Measurements from ENCODE around the gene SCML2. TPM values are rescaled to one million over a fixed set of nuclear protein-coding genes. Genes with fewer than 3 reads are reported as not detected.

The SCML2 gene
- total RNA-seq: 0.29 and 0.71 TPM in 2 replicates

DNA sequence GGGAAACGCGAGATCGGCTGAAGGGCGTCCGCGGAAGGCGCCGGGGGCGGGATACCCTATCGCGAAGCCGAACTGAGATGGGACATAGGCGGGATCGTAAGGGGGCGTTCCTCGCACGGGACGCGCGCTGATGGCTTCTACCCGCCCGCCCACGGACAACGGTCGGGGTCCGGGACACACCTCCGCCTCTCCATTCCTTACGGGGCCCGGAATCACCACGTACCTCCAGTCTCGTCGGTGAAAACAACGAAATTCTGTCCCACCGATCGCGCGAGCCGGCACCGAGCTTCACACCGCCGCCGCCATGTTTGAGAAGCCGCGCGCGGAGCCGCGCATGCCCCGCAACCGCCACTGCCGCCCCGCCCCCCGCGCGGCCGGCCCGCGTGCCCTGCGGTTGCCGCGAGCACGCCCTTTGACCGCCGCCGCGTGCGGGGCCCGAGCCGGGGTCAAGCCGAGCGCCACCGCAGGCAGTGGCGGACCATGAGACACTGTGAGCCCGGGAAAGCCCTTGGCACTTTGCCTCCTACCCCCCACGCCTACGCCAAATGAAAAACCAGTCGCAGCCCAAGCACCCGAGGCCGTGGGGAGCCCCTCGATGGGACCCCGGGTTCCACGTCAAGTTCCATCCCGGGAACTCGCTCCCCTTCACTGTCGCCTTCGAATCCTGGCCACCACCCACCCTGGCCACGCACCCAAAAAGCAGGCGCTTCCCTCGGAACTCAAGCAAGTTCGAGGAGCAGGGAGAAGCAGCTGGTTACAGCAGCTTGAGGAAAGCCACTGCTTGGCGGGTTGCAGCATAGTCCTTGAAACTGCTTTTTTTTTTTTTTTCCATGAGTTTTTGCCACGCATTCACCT, at the start of gene SCML2:
SCML2 (minus strand) TSS at position 320 of the 855 bp plus-strand sequence. CDS start 20,617 bp downstream, outside the sequence.

DNA sequence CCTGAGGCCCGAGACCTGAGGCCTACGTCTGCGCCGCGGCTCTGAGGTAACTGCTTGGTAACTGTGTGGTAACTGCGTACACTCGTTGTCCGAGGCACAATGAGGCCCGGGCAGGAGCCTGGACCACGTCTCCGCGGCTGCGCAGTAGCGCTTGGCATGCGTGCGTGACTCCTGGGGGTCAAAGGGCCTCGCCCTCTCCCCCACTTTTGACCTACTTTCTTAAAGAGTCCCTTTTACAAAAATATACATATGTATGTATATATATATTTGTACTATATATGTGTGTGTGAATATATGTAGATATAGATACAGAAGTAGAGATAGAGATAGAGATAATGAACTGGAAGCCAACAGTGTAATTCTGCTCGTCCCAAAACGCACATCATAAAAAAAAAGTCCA, 133.7 kb downstream of the SCML2 start, which contains the start of gene BEND2:
BEND2 (minus strand) TSS at position 101 of the 400 bp plus-strand sequence. CDS start 136 bp downstream, outside the sequence.

Other genes with a start within 250 kb of the SCML2 start
- not detected in 2 replicates for gene BEND2, start 133.8 kb downstream of the SCML2 start, total RNA-seq
- gene CDKL5, start 70.9 kb upstream of the SCML2 start, total RNA-seq: 1.6 and 1.7 TPM in 2 replicates